NCI-H345 treated with DMSO at 0.1 percent for 48 hours (cell line): ENCODE results near the gene SIX2.

Experiments used
- DNase-seq: peaks from one replicate; lab custom pipeline; 2025; ENCODE audit not compliant: unreplicated experiment; lab: John Stamatoyannopoulos, UW

SIX2 gene

DNA sequence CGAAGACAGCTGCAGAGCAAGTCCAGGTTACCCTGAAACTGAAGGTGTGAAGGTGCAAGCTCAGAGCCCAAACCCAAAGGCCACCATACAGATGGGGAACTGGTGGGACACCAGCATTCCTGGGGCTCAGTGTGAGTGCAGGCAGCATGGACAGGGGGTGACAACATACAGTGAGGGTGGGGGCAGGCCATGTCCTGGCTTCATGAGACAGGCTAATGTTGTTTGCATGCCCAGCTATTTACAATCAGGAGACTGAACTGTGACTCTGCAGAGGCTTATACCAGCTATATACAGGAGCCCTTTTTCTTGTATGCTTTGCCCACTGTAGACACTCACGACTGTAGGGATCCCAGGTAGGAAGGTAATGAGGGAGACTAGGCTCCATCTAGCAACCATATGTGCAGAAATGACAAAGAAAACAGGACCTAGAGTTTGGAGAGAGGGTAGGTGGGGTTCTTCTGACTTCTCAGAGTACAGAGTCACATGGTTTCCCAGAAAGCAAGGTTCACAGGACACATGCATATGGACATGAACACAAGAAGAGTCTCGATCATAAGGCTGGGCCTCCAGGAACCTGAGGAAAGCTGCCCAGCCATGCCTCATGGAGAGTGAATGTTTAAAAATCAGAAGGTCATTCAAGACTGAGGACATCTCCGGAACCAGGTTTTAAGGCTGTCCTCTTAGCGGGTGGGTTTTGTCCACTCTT, 41.4 kb downstream of the SIX2 start:
- no peak for DNase-seq

DNA sequence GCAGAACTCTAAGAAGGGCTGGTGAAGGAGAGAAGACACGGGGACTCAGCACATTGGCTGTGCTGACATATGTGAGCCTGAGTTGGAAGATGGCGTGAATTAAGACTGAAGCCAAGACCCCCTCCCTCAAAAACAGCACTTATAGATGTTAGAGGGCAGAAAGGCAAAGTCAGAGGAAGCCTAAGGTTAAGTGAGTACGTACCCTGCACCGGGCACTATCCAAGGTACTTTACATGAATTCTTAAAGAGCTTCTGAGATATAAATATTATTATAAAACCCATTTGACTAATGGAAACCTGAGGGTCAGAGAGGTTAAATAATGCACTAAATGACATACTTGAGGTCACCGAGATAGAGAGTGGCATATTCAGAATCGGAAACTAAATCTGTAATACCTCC, 42.2 kb downstream of the SIX2 start:
- no peak for DNase-seq

- DNase-seq, result no peak
Observed at GRCh38 chr2:44965684-44966083, 43.6 kb downstream of the SIX2 start.

DNA sequence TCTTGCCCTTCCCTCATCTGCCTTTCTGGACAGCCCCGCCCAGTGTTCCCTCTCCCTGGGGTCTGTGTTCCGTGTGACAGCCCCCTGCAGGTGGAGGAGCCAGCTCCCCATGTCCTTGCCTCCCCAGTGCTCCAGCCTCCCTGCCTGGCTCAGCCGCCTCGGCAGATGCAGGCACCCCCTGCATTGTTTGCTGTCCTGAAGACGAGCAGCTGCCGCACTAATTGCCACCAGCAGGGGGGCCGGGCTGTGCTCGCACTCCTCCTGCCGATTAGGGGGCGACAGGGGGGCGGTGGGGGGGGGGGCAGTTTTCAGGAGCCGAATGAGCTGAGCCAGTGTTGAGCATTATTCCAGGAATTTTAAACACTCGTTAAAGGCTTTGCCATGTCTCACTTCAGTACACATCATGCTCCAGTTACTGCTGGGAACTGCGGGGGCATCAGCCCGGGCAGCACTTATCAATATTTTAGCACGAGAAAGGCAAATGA, 44.5 kb downstream of the SIX2 start:
- peak; percentile 75 for DNase-seq

DNA sequence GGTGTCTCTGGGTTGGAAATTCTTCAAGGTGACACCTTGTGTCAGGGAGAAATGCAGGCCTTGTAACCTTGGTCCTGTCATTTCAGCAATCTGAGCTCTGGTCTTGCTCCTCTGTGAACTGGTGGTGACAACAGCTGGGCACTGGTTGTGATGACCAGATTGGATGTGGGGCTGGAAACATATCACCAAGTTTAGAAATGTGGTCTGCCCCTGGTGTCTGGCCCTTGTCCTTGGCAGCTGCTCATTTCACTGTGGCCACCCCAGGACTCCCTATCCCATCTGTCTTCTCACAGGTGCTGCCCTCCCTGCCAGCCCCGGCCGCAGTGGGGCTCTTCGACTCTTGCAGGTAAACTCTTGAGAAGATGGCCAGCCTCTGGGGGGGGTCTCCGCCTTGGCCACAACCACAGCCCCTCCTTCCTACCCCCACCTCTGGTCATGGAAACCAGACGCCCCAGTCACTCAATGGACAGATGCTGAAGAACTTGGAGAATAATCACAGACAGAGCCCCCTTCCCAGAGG, 47.0 kb downstream of the SIX2 start:
- no peak for DNase-seq

DNA sequence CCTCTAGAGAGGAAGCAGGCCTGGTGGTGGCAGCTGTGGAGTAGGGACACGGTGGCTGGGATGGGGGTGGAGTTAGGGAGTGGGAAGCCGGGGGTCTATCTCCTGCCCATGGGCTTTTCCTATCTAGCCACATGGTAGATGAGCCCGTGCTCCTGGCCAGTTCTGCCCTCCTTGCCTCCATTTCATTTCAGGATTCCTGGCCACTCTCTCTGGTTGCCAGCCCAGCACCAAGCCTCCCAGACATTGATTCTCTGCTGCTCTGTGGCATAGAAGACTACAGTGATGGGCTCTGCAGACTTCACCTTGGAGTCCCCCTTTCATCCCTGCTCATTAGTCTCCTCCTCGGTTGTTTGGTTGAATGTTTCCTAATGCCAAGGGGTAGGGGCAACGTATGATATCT, 48.4 kb downstream of the SIX2 start:
- DNase-seq, result no peak

- DNase-seq, result no peak
Observed at GRCh38 chr2:44959855-44960254, 49.4 kb downstream of the SIX2 start.

- DNase-seq, result no peak
Observed at GRCh38 chr2:44957656-44958327, 51.5 kb downstream of the SIX2 start.

DNA sequence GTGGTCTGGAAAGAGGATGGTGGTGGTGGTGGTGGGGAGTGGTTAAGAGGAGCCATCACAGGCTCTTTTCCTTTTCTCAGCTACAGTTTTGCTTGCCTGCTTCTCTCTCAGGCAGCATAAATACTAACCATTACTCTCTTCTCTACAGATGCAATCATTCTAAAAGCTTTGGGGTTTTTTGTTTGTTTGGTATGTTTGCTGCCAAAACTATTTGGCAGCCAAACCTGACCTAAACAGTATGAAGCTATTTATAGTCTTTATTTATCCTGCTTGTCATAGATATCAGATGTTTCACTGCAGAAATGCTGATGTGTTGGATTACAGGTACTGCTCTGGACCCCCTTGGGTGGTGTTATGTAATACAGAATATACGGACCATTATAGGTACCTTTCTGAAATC, 52.4 kb downstream of the SIX2 start:
- no peak for DNase-seq

DNA sequence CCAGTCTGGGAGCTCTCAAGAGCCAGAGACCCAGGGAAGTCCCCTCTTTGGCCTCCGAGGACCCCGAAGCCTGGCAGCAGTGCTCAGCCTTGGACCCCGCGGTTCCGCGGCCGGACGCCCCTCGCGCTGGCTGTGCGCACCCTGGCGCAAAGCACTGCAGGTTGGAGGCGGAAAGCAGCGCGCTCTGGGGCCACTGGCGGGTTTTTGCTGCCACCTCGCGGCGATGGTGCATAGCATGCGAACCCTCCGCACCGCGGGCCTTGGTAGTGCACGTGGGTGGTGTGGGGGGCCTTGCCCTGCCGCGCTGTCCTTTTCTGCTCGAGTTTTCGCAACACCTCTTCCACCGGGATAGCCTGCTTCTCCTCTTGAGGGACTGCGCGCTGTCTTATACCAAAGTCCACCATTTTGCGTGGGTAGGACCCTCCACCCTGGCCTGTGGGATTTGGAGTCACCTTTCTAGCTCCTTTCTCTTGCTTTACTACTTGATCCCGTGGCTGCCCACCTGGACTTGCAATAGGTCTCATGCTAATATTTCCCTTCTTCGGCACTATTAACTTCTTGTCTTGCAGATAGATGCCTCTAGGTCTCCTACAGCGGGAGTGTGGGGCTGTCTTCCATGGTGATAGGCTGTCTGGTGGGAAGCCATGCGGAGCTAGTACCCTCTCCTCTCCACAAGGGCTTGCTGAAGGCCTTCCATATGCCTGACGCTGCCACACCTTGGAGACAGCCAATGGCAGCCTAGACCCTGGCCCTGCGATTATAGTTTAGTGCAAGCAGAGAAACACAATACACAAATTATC, 53.5 kb downstream of the SIX2 start:
- peak; percentile 52 for DNase-seq
